T-helper 1 cell treated with Interleukin-12 subunit alpha and Interleukin-12 subunit beta and Interleukin-4 antibody, amounts not matched to agents 30 μg/mL and 1 μg/mL, for 36 hours (primary cell): ENCODE results near the gene GLYR1.
A peak's percentile ranks its signal among the peaks of the same experiment; 100 is the strongest.

Source experiments
- H3K27ac Mint-ChIP-seq: one replicate; pipeline ENCODE4 v1.8.0; 2021; ENCODE audit warnings: mild to moderate bottlenecking, mixed read lengths
- H3K27me3 Mint-ChIP-seq: one replicate; pipeline ENCODE4 v1.8.0; 2021; ENCODE audit warnings: low read depth, mixed read lengths
- H3K36me3 Mint-ChIP-seq: one replicate; pipeline ENCODE4 v1.8.0; 2021; ENCODE audit warnings: low read depth, mixed read lengths
- H3K4me1 Mint-ChIP-seq: one replicate; pipeline ENCODE4 v1.8.0; 2021; ENCODE audit warnings: low read depth, mixed read lengths
- H3K4me3 Mint-ChIP-seq: one replicate; pipeline ENCODE4 v1.8.0; 2021; ENCODE audit warnings: mild to moderate bottlenecking, moderate library complexity, mixed read lengths
- H3K9me3 Mint-ChIP-seq: one replicate; pipeline ENCODE4 v1.8.0; 2021; ENCODE audit warnings: mixed read lengths

GLYR1 gene

GRCh38 chr16:4800290-4801041 is 46.6 kb downstream of the GLYR1 start:
- Mint-ChIP-seq H3K27me3 (no peaks in the 10 kb centered on the region), H3K4me1 (peaks cover 9% of the 10 kb centered on the region), H3K27ac (peak overlapping the region; percentile 55), H3K4me3 (peak overlapping the region; percentile 69), H3K36me3 (peaks cover 6% of the 10 kb centered on the region), H3K9me3 (no peaks in the 10 kb centered on the region)

GRCh38 chr16:4799171-4799855 is 47.8 kb downstream of the GLYR1 start:
- Mint-ChIP-seq H3K4me3 (no peak overlapping the region), H3K27me3 (no peaks in the 10 kb centered on the region), H3K36me3 (no peaks in the 10 kb centered on the region), H3K4me1 (peaks cover 9% of the 10 kb centered on the region), H3K9me3 (no peaks in the 10 kb centered on the region), H3K27ac (no peak overlapping the region)

GRCh38 chr16:4798456-4798855 is 48.6 kb downstream of the GLYR1 start:
- no peaks in the 10 kb centered on the region for H3K9me3 Mint-ChIP-seq
- H3K36me3 Mint-ChIP-seq = no peaks in the 10 kb centered on the region
- H3K4me1 Mint-ChIP-seq = peaks cover 7% of the 10 kb centered on the region
- H3K27ac Mint-ChIP-seq = no peak overlapping the region
- no peak overlapping the region for H3K4me3 Mint-ChIP-seq
- no peaks in the 10 kb centered on the region for H3K27me3 Mint-ChIP-seq

GRCh38 chr16:4797805-4798252 is 49.3 kb downstream of the GLYR1 start:
- Mint-ChIP-seq H3K27ac (no peak overlapping the region), H3K4me3 (no peak overlapping the region), H3K36me3 (no peaks in the 10 kb centered on the region), H3K4me1 (peaks cover 3% of the 10 kb centered on the region), H3K9me3 (no peaks in the 10 kb centered on the region), H3K27me3 (no peaks in the 10 kb centered on the region)

- Mint-ChIP-seq H3K4me1 (peaks cover 3% of the 10 kb centered on the region), H3K4me3 (no peak overlapping the region), H3K27ac (no peak overlapping the region), H3K9me3 (no peaks in the 10 kb centered on the region), H3K27me3 (no peaks in the 10 kb centered on the region), H3K36me3 (no peaks in the 10 kb centered on the region)
Observed at GRCh38 chr16:4796982-4797804, 49.9 kb downstream of the GLYR1 start.

- H3K4me1 Mint-ChIP-seq = peaks cover 3% of the 10 kb centered on the region
- H3K36me3 Mint-ChIP-seq = no peaks in the 10 kb centered on the region
- H3K27ac Mint-ChIP-seq = no peak overlapping the region
- no peak overlapping the region for H3K4me3 Mint-ChIP-seq
- no peaks in the 10 kb centered on the region for H3K9me3 Mint-ChIP-seq
- no peaks in the 10 kb centered on the region for H3K27me3 Mint-ChIP-seq
Observed at GRCh38 chr16:4795828-4796572, 51.1 kb downstream of the GLYR1 start.

- no peaks in the 10 kb centered on the region for H3K27me3 Mint-ChIP-seq
- no peaks in the 10 kb centered on the region for H3K9me3 Mint-ChIP-seq
- H3K27ac Mint-ChIP-seq = no peak within 1 kb of the TSS
- peaks cover 3% of the 10 kb centered on the region for H3K4me1 Mint-ChIP-seq
- no peaks in the 10 kb centered on the region for H3K36me3 Mint-ChIP-seq
- H3K4me3 Mint-ChIP-seq = no peak within 1 kb of the TSS
Observed at GRCh38 chr16:4795181-4795827, 51.8 kb downstream of the GLYR1 start, which contains the start of gene SMIM22. Gene SMIM22 (plus strand): TSS chr16:4795369. CDS start chr16:4795735, 366 bp downstream.

GRCh38 chr16:4792951-4793513 is 54.1 kb downstream of the GLYR1 start:
- no peak overlapping the region for H3K27ac Mint-ChIP-seq
- H3K4me1 Mint-ChIP-seq = peaks cover 3% of the 10 kb centered on the region
- H3K9me3 Mint-ChIP-seq = no peaks in the 10 kb centered on the region
- H3K4me3 Mint-ChIP-seq = no peak overlapping the region
- no peaks in the 10 kb centered on the region for H3K27me3 Mint-ChIP-seq
- no peaks in the 10 kb centered on the region for H3K36me3 Mint-ChIP-seq

- Mint-ChIP-seq H3K9me3 (no peaks in the 10 kb centered on the region), H3K27me3 (no peaks in the 10 kb centered on the region), H3K36me3 (no peaks in the 10 kb centered on the region), H3K27ac (no peak overlapping the region), H3K4me3 (no peak overlapping the region), H3K4me1 (peaks cover 3% of the 10 kb centered on the region)
Observed at GRCh38 chr16:4790871-4791270, 56.2 kb downstream of the GLYR1 start.

GRCh38 chr16:4790261-4790660 is 56.8 kb downstream of the GLYR1 start:
- H3K36me3 Mint-ChIP-seq = no peaks in the 10 kb centered on the region
- no peaks in the 10 kb centered on the region for H3K27me3 Mint-ChIP-seq
- no peaks in the 10 kb centered on the region for H3K9me3 Mint-ChIP-seq
- no peak overlapping the region for H3K4me3 Mint-ChIP-seq
- peaks cover 3% of the 10 kb centered on the region for H3K4me1 Mint-ChIP-seq
- H3K27ac Mint-ChIP-seq = no peak overlapping the region

GRCh38 chr16:4788910-4789309 is 58.2 kb downstream of the GLYR1 start:
- no peak overlapping the region for H3K27ac Mint-ChIP-seq
- H3K9me3 Mint-ChIP-seq = no peaks in the 10 kb centered on the region
- H3K36me3 Mint-ChIP-seq = no peaks in the 10 kb centered on the region
- H3K27me3 Mint-ChIP-seq = no peaks in the 10 kb centered on the region
- H3K4me3 Mint-ChIP-seq = no peak overlapping the region
- peaks cover 3% of the 10 kb centered on the region for H3K4me1 Mint-ChIP-seq

GRCh38 chr16:4788489-4788889 is 58.6 kb downstream of the GLYR1 start:
- Mint-ChIP-seq H3K4me1 (peaks cover 3% of the 10 kb centered on the region), H3K27ac (no peak overlapping the region), H3K27me3 (no peaks in the 10 kb centered on the region), H3K36me3 (no peaks in the 10 kb centered on the region), H3K9me3 (no peaks in the 10 kb centered on the region), H3K4me3 (no peak overlapping the region)

GRCh38 chr16:4787627-4788482 is 59.2 kb downstream of the GLYR1 start, which contains the start of gene SEPTIN12:
Gene SEPTIN12 (minus strand): TSS chr16:4788345. CDS start chr16:4787645, 700 bp downstream.
- H3K36me3 Mint-ChIP-seq = no peaks in the 10 kb centered on the region
- H3K27me3 Mint-ChIP-seq = no peaks in the 10 kb centered on the region
- no peak within 1 kb of the TSS for H3K4me3 Mint-ChIP-seq
- H3K9me3 Mint-ChIP-seq = no peaks in the 10 kb centered on the region
- no peak within 1 kb of the TSS for H3K27ac Mint-ChIP-seq
- peaks cover 3% of the 10 kb centered on the region for H3K4me1 Mint-ChIP-seq
